ENCODE results near the gene WDR55. TPM values are rescaled to one million over a fixed set of nuclear protein-coding genes. Genes with fewer than 3 reads are reported as not detected.

The WDR55 gene
- total and polyA plus RNA-seq, 2 of the 4 experiments (the other 2 are of a cell fraction): 19.0 to 20.4 TPM

- H3K23ac ChIP-seq (ENCODE audit: low read depth, low read length): no peak overlapping the region
- BruUV-seq (replicated peaks): no TSS peak
- intact Hi-C loops (cut with micrococcal nuclease) (loop anchor here (1.0 to 10.0 kb wide), 4 partner anchors 60 to 391 kb away; partner anchors contain the start of genes APBB3 and SLC35A4), in situ Hi-C loops (cut with MboI; ENCODE audit: low sequenced_read_pairs) (no loop called here), dilution Hi-C loops (cut with HindIII; ENCODE audit: low sequenced_read_pairs, unreplicated experiment) (no loop called here)
- no peak overlapping the region for H3K4me2 ChIP-seq (ENCODE audit: low read depth, low read length)
- no peak overlapping the region; the same call in 1 of the 2 replicates for H2AK5ac ChIP-seq (ENCODE audit: low read depth, low read length)
- H3K27me3 ChIP-seq (ENCODE audit: control insufficient read depth, insufficient read depth, low read length): peaks cover 15% of the 10 kb centered on the region
- peaks cover 8% of the 10 kb centered on the region for H3K4me1 ChIP-seq (ENCODE audit: control insufficient read depth, insufficient read depth, low read length)
- H3K9me3 ChIP-seq (ENCODE audit: control insufficient read depth, insufficient read depth, low read length): no peaks in the 10 kb centered on the region
- H3K36me3 ChIP-seq (ENCODE audit: control insufficient read depth, insufficient read depth, low read length): no peaks in the 10 kb centered on the region
- H4K20me1 ChIP-seq (ENCODE audit: insufficient read depth, low read length): no peaks in the 10 kb centered on the region
- no peak overlapping the region for H3K9ac ChIP-seq (ENCODE audit: low read depth, low read length)
- no peak overlapping the region for H2BK5ac ChIP-seq (ENCODE audit: low read depth, low read length, poor library complexity, severe bottlenecking)
- no peak overlapping the region for H4K91ac ChIP-seq (ENCODE audit: insufficient read depth, low read depth, low read length)
- peaks cover 4% of the 10 kb centered on the region for H3K9me1 ChIP-seq (ENCODE audit: insufficient read depth, low read length)
- H3K4ac ChIP-seq (ENCODE audit: low read depth, low read length): no peak overlapping the region
- no peak for DNase-seq
- H2AFZ ChIP-seq (replicated peaks; ENCODE audit: low read length, poor library complexity): no peak overlapping the region
- no peak overlapping the region for H3K4me3 ChIP-seq (ENCODE audit: insufficient read depth, low read depth, low read length)
- no peak overlapping the region for H2AK9ac ChIP-seq (replicated peaks; ENCODE audit: low read depth, low read length, poor library complexity)
- WGBS, 2 experiments (ENCODE audit: extremely low coverage in 2 of 2, insufficient read length in 1 of 2): 100% methylated on average over 1 of the region's 8 CpGs; no CpG with 5 or more reads in 1 of the 2 experiments
- no peak overlapping the region for H3K14ac ChIP-seq (replicated peaks; ENCODE audit: low read depth, low read length)
- ChIA-PET POLR2A (ENCODE audit: unreplicated experiment) (interaction anchor here (0.6 kb wide), 1 partner anchor 269 kb away, joined by 3 read pairs; no protein-coding TSS in a partner anchor), CTCF (interaction anchor here (0.6 to 1.4 kb wide), 4 partner anchors 9 to 88 kb away, joined by 3 to 8 read pairs (median 4); partner anchors contain the start of genes EIF4EBP3 and SRA1)
- no peak overlapping the region for H4K5ac ChIP-seq (ENCODE audit: low read depth, low read length)
- H3K18ac ChIP-seq (ENCODE audit: low read depth, low read length): no peak overlapping the region
- ATAC-seq (ENCODE audit: low read depth): no peak
- H3K56ac ChIP-seq (ENCODE audit: extremely low read depth, insufficient read depth, low read length): no peak overlapping the region
- H3K79me1 ChIP-seq (ENCODE audit: low read depth in 1 of 2, low read length in 2 of 2): peaks cover 6 to 9% of the 10 kb centered on the region in 2 experiments
- no peak overlapping the region for H2BK15ac ChIP-seq (ENCODE audit: low read depth, low read length)
- H3K27ac ChIP-seq (ENCODE audit: insufficient read depth, low read length): no peak overlapping the region
- no peak overlapping the region for H4K8ac ChIP-seq (ENCODE audit: low read depth in 2 of 2, low read length in 2 of 2)
- H2BK20ac ChIP-seq (ENCODE audit: low read depth, low read length): no peak overlapping the region
- H2BK120ac ChIP-seq (ENCODE audit: low read depth, low read length): no peak overlapping the region
- TF ChIP-seq CEBPB (IDR thresholded peaks at IDR 0.05; ENCODE audit: low read depth, low read length) (no peak), POLR2A (IDR thresholded peaks at IDR 0.05; ENCODE audit: low read depth, low read length) (no peak), SMC3 (IDR thresholded peaks at IDR 0.05; ENCODE audit: low read depth, low read length) (no peak), CHD1 (IDR thresholded peaks at IDR 0.05; ENCODE audit: low read depth, low read length) (no peak), FOS (IDR thresholded peaks at IDR 0.05; ENCODE audit: low read depth, low read length) (no peak), MXI1 (IDR thresholded peaks at IDR 0.05; ENCODE audit: borderline replicate concordance, low read depth, low read length) (no peak), MAZ (IDR thresholded peaks at IDR 0.05; ENCODE audit: borderline replicate concordance, low read depth, low read length) (no peak), ELK1 (IDR thresholded peaks at IDR 0.05; ENCODE audit: borderline replicate concordance, low read depth, low read length) (no peak), RCOR1 (IDR thresholded peaks at IDR 0.05; ENCODE audit: insufficient replicate concordance, low read length) (no peak), MAFK (IDR thresholded peaks at IDR 0.05; ENCODE audit: low read depth, low read length) (no peak), BHLHE40 (IDR thresholded peaks at IDR 0.05; ENCODE audit: low read depth, low read length) (no peak), RFX5 (IDR thresholded peaks at IDR 0.05; ENCODE audit: low read depth, low read length) (no peak), NFE2L2 (IDR thresholded peaks at IDR 0.05; ENCODE audit: low read depth, low read length) (no peak), USF2 (IDR thresholded peaks at IDR 0.05; ENCODE audit: low read depth, low read length) (no peak), RAD21 (IDR thresholded peaks at IDR 0.05; ENCODE audit: low read length) (no peak)
Measured at GRCh38 chr5:140635291-140636257, 29.1 kb upstream of the WDR55 start.
